Activated CD4-positive, CD25-positive, alpha-beta regulatory T cell treated with anti-CD3 and anti-CD28 coated beads, Interleukin-2, amount 50 U/mL, for 16 hours (primary cell): ENCODE measurements around the gene TTC7B.

Experiments used
- DNase-seq: peaks from one replicate; pipeline ENCODE4 v3.0.0-alpha.2; 2020; ENCODE audit warnings: low read depth, low spot score

TTC7B gene

GRCh38 chr14:90600619-90601018 is 215.6 kb downstream of the TTC7B start:
- no peak for DNase-seq

- no peak for DNase-seq
Observed at GRCh38 chr14:90599748-90600507, 216.3 kb downstream of the TTC7B start.

DNA sequence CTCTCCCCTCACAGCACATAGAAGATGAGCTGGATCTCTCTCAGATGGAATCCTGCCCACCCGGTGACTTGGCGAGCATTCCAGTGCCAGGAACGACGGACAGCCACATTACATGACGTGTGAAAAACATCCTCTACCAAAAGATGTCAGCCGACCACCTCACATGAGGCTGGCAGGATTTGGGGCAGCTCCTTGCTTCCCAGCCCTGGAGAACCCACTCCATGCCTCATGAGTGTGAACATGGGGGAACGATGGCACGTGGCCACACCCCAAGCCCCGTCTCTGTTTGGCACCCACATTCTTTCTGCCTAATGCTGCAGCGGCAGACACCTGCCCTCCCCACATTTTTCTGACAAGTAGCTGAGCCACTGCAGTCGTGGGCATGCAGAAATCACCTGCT is 216.9 kb downstream of the TTC7B start:
- DNase-seq = no peak

GRCh38 chr14:90597961-90598360 is 218.3 kb downstream of the TTC7B start:
- DNase-seq = no peak

- no peak for DNase-seq
Observed at GRCh38 chr14:90596733-90597132, 219.5 kb downstream of the TTC7B start.

DNA sequence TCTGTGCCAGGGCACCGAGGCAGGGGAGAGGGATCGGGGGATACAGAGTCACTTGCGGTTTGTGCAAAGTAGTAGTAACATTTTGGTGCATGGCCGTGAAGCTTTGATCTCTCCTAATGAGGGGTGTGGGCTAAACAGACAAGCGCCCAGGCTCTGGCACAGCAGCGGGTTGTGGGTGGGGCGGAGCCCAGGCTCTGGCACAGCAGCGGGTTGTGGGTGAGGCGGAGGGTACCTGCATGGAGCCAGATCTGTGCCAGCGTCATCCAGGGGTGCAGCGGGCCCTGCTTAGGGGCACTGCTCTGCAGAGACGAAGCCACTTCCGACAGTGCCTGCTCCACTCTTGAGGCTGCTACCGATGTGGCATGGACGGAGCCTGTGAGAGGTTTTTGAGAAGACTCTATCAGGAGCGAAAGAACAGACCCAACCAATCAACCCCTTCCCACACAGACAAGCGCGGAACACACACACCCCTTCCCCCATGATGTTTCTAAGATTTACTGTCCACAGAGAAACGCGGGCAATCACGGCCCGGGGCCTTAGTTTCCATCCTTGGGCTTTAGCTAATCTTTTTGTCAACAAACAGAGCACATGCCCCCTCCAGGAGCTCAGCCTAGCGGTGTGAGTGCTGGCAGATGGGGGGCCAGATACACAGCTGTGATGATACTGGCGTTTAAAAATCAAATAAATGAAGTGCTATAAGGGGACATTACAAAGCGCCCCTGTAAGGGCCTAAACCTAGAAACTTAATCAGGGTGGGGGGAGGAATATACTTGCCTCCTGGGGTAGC is 222.8 kb downstream of the TTC7B start:
- no peak for DNase-seq

DNA sequence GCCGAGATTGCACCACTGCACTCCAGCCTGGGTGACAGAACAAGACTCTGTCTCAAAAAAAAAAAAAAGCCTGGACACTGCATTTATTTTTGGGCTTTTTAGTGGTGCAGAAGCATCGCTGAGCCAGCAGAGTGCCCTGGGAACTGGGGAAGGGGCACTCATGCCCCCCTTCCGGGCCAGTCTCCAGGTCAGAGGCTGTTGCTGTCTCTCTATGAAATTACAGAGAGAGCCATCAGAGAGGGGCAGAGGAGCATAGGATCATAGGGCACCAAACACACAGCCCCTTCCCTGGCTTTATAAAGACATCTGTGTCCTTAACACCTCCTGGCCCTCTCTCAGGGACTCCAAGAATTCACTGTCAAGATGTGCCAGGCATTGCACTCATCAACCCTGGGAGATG is 223.6 kb downstream of the TTC7B start:
- DNase-seq = no peak

- DNase-seq = no peak
Observed at GRCh38 chr14:90587918-90588317, 228.3 kb downstream of the TTC7B start.

DNA sequence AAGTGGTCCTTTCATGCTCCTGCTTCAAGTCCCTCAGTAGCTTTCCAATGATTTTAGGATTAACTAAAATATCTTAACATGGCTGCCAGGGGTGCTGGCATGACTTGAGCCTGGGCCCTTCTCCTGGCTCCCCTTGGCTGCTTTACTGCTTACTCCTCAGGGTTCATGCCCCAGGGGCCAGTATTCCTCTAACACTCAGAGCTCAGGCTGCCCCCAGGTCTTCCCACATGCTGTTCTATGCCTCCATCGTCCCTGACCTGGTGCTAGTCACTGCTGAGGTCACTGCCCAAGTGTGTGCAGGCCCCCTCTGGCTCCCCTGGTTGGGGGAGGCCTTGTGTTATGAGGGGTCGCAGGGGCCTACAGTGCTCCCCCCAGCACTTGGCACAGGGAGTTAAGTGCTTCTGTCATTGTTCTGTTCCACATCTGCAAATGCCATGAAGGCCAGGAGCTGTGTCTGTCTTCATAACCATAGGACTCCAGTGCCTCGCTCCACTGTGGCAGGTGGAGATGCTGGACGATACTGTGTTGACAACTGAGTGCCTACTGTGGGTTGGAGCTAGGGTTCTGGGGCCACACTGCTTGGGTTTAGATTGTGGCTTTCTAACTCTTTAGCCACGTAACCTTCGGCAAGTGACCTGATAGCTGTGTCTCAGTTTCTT is 228.8 kb downstream of the TTC7B start:
- no peak for DNase-seq

GRCh38 chr14:90585106-90585505 is 231.1 kb downstream of the TTC7B start:
- DNase-seq = no peak

GRCh38 chr14:90583916-90584605 is 232.2 kb downstream of the TTC7B start:
- DNase-seq = no peak

- no peak for DNase-seq
Observed at GRCh38 chr14:90583427-90583826, 232.8 kb downstream of the TTC7B start.

DNA sequence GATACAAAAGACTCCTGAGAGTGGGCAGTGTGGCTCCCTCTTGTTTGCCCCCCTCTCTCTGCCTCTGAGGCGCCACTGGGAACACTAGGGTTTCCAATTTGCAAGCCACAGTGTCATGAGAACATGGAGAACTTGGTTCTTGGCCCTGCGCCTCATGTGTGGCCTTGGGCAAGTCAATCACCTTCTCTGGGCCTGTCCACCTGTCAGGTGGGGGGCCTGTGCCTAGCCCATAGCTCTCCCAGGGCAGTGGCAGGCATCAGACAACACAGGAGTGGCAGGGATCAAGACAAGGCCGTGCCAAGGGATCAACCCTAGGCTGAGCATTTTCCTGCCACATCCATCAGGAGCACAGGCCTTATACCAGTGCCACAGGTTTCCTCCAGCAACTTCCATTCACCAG is 234.1 kb downstream of the TTC7B start:
- no peak for DNase-seq

DNA sequence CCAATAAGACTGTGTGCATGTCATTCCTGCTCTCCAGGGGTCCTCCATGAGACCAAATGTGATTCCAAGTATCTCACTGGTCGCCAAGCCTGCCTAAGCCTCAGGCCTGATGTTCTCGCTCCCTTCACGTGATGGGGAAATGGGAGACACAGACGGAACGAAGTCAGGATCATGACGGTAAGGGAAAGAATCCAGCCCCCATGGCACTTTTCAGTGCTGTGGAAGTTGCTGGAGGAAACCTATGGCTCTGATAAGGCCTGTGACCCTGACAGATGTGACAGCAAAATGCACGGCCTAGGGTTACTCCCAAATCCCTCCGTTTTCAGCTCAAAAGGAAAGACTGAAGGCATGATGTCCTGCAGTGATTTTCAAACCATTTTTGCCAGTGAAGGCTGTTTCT is 234.5 kb downstream of the TTC7B start:
- DNase-seq = no peak

GRCh38 chr14:90580377-90581335 is 235.6 kb downstream of the TTC7B start:
- DNase-seq = no peak

- DNase-seq = no peak
Observed at GRCh38 chr14:90579816-90580215, 236.4 kb downstream of the TTC7B start.

DNA sequence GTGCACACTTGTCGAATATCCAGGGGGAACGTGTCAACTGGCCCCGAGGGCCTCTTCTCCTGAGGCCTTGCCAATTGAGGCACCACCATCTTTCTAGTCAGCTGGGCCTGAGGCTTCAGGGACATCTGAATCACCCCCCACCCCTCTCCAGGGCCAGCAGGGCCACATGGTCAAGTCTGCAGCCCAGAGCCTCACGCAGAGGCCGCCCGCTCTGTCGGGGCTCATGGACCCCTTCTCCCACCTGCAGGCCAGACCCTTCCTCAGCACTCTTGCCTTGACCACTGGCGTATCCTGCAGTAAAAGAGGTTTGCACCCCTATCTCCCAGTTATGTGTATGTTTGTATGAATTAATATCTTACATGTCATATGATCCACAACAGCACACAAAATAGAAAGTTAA is 237.1 kb downstream of the TTC7B start:
- no peak for DNase-seq

GRCh38 chr14:90578283-90578985 is 237.8 kb downstream of the TTC7B start:
- DNase-seq = no peak

DNA sequence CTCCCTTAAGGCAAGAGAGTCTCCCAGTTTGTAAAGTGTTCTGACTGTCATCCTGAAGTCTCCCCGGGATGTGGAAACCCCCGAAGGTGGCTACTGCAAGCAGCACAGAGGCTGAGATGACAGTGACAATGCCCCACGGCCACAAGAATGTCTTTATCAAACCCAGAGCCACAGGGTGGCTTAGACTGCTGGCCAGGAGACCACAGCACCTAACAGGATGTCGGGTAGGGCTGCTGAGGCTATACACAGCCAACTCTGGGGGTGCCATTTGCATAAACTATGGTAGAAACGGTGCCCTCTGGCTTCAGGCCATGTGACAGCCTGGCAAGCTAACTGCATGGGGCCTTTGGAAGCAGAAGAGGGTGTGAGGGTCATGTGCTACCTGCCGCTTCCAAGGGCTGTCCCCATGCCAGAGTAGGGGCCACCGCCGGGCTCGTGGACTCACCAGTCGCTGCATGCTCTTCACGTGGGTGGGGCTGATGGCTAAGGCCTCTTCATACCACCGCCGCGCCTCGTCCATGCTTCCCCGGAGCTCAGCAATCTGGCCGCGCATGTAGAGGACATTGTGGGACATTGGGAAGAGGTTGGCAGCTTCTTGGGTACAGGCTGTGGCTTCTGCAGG is 238.5 kb downstream of the TTC7B start:
- no peak for DNase-seq
